GM19372 (cell line): ENCODE data around the gene NEDD4L.
"Not testable (repeated sequence)": the region's sequence is repeated elsewhere in the genome, so short reads cannot be mapped to it uniquely, and the experiment has no call there.

Experiments
- ATAC-seq: cut with Tn5 transposase; IDR thresholded peaks from one replicate; pipeline ENCODE4 v1.9.1; 2021; ENCODE audit warnings: mild to moderate bottlenecking, low read depth, moderate library complexity; ENCODE audit not compliant: unreplicated experiment

NEDD4L gene

DNA sequence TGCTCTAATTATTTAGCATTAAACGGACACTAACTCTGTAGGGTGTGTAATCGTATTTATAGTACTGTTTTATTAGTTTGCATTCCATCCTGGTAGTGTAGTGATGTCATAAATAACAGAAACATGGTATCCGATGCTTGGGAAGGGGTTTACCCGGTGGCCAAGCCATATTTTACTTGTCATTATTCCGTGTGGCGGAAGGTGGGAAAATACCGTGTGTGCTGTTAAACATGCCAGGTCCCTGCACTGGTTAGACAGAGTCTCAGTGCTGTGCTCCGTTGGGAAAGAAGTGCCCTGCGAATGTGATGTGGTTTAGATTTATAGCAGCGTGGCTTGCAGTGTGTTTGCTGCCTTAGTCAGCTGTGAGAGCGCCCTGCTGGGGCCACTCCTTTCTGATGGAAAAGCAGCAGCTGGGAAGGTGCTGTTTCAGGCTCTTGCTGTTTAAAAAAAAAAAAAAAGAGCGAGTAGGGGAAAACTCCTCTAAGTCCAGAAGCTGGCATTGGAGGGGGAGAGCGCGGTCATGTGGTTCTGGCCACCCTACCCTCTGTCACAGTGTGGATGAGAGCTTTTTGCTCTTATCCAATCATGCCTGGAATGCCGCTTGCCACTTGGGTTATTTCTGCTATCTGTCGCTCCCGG is 211.0 kb downstream of the NEDD4L start:
- ATAC-seq: no peak

DNA sequence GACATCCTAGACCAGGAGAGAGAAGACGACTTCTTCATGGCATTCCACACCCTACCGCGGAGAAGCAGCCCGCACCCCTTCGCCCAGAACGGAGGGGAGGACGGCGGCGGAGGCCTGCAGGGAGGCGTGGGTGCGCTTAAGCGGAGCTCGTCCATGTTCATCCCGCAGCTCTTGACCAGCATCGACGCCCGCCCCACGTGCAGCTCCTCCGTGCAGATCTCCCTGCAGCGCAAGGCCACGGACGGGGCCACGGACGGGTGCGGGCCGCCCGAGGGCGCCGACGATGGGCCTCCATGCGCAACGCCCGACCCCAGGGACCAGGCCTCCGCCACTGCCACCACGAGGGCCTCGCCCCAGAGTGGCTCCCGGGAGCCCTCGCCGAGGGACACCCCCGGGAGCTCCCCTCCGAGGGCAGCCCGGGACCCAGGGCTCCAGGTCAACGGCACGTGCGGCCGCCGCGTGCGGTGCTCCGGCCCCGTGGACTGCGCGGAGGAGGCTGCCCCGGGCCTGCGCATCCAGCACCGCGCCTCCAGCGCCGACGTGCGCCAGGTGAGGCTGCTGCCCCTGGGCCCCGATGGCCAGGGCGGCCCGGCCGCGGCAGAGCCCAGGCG is 211.8 kb downstream of the NEDD4L start:
- no peak for ATAC-seq

GRCh38 chr18:58256316-58257080 is 212.5 kb downstream of the NEDD4L start:
- no peak for ATAC-seq

GRCh38 chr18:58257461-58257860 is 213.4 kb downstream of the NEDD4L start:
- no peak for ATAC-seq

- ATAC-seq: no peak
These were observed 214.8 kb downstream of the NEDD4L start for GRCh38 chr18:58258692-58259342.

DNA sequence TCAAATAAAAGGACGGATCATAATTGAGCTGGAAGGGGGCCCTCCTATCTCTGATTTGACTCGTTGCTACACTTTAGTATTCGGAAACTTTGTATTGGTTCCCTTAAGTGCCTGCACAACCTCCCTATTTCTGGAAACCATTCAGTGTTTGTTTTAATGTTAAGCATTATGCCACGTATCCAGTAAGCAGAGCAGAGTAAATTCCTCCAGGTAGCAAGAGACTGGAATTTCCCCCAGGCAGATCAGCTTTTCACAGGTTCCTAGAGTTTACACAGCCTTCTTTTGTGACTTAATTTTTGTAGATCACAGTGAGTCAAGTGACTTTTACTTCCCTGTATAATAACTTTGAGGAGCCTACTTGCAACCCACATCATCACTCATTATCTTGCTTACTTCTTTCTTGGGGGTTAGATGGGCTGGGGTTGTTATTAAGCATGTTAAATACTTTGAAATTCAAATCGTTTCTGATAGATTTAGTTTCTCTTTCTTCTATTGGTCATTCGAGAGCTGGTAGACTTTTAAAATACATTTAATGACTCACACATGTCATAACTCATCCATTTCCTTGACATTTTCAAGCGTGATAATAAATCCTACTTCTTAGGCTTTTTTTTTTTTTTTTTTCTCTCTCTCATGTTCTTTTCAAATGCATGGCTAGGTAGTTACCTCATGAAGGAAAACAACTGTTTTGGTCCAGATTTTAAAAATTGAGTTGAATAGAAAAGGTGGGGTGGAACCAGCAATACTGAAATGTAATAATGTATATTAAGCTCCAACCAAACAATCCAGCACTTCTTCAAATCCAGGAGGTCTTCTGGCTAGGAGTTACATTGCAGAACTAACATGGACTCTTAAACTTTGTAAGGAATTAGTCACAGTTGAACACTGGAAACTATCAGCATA is 219.3 kb downstream of the NEDD4L start:
- no peak for ATAC-seq

DNA sequence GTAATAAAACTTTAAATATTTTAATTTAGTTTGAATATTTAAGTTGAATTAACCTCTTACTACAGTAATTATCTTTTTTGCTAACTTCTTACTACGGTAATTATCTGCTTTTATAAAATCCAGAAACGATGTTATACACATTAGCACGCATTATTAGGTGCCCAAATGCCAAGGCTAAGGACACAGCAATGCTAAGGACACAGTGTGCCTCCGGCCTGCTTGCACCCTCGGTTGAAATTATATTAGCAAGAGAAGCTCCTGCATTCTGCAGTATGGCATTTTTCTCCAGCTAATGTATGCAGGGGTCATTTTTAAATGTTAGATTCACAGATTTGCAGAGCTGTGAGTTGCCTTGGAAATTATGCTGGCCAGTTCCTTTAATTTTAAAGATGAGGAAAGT is 220.0 kb downstream of the NEDD4L start:
- no peak for ATAC-seq

DNA sequence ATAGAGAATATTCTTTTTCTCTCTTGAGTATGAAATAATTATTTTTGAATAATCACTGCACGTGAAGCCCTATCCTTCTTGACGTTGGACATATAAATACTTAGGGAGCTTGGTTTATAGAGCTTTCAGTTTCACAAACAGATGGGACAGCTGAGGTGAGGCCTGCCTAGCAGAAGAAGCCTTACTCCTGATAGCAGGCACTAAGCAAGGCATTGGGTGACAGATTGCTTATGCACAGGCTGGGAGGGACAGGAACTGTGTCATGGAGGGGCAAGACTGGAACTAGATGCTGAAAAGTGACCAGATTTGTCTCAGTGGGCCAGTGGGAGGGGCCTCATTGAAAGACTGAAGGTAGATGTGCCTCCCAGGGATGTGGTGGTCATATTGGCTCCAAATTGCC is 220.8 kb downstream of the NEDD4L start:
- ATAC-seq: no peak

GRCh38 chr18:58265489-58265888 is 221.5 kb downstream of the NEDD4L start:
- ATAC-seq: not testable (repeated sequence)

DNA sequence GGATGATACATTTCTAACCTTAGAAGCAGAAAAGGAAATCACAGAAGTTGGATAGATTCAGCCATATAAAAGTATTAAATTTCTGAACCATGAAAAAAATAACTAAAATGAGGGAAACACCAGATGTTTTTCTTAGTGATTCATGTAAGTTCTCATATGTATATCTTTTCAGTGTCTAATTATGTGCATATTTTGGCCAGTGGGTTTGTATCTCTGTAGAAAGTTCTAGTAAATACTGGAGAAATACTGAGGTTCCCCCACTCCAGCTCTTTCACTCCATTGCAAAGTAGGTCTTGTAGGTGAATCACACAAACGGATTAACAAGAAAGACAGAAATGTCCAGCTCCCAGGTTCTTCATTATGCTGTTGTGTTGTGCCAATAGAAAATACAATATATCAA is 222.3 kb downstream of the NEDD4L start:
- no peak for ATAC-seq

GRCh38 chr18:58267493-58267892 is 223.5 kb downstream of the NEDD4L start:
- ATAC-seq: no peak

DNA sequence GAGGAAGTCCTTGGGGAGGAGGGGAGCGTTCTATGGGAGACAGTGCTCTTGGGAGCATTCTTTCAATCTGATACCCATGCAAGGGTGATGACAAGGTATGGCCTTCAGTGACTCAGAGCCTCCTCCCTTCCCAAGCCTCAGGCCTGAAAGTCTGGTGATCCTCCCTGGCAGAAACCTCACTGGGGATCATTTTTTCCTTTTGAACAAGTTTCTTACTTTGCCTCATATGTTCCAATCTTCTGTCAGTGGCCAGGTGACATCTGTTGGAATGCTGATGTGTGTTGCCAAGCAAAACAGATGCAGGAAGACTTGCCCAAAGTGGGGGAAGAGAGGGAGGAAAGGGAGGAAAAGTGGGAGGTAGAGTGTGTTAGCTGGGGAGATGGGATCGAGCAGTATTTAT is 224.8 kb downstream of the NEDD4L start:
- ATAC-seq: no peak

- ATAC-seq: no peak
These were observed 225.9 kb downstream of the NEDD4L start for GRCh38 chr18:58269931-58270330.

GRCh38 chr18:58270396-58270795 is 226.4 kb downstream of the NEDD4L start:
- ATAC-seq: no peak

GRCh38 chr18:58271770-58272169 is 227.7 kb downstream of the NEDD4L start:
- no peak for ATAC-seq

- ATAC-seq: no peak
These were observed 228.2 kb downstream of the NEDD4L start for GRCh38 chr18:58272209-58272608.

- ATAC-seq: no peak
These were observed 228.9 kb downstream of the NEDD4L start for GRCh38 chr18:58272779-58273435.

- ATAC-seq: no peak
These were observed 231.2 kb downstream of the NEDD4L start for GRCh38 chr18:58275176-58275575.

DNA sequence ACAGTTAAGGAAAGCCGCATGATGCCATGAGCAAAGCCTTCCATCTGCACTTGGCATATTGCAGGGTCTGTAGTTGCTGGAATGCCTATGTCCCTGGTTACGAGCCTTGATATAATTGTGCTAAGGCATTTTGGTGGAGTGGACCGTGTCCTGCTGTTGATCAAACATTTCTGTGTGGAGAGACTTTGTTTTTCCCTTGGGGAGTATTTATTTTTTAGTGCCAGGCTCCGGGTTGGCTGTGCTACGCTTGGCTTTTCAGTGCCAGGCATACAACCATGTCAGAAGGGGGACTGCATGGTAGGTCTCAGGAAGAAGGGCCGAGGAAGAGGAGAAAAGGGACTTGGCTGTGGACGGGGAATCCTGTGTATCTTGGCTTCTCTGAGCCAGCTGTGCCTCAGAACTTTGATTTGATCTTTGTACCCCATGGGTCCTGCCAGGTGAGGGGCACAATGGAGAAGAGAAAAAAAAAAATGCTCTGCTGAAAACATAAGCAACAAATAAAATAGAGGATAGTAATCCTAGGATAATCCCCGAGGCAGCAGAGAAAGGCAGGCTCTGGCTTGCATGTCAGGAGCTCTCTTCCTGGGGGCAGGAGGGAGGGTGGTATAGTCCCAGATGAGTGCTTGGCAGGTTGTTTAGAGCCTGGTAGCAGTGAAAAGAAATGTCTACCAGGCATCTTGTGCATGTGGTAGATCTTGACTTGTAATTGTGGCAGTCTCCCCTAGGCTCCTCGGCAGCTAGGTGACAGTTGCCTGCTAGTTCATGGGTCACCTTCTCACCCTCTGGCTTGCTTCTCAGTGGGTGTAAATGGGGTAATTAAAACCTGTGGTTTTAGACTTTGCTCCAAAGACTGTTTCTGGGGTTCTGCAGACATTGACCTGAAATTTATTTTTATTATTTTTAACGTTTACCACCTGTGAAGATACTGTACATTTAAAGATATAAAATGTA is 233.0 kb downstream of the NEDD4L start:
- ATAC-seq: no peak
